Small intestine (tissue), 7 donors: ENCODE data around the gene DDX1. TPM values are rescaled to one million over a fixed set of nuclear protein-coding genes. Genes with fewer than 3 reads are reported as not detected.

Experiments used
- DNase-seq, 2 donors: peaks; one replicate each; pipeline versions ENCODE4 v3.0.0 to v3.0.0-alpha.2; 2013
- FAIRE-seq: peaks from 2 replicates; lab custom pipeline; 2012; peaks lifted over from hg19 to GRCh38; lab: Jason Lieb, UNC
- H3K27ac ChIP-seq, 3 donors: one replicate each; pipeline ENCODE4 v1.5.1; 2013; ENCODE audit warnings: low read length in 2 of 3, mild to moderate bottlenecking in 2 of 3, control low read depth in 1 of 3, inconsistent platforms in 1 of 3, low read depth in 1 of 3, moderate library complexity in 1 of 3
- H3K27me3 ChIP-seq, 3 donors: one replicate each; pipeline ENCODE4 v1.6.1; 2013; ENCODE audit warnings: low read length in 3 of 3, inconsistent platforms in 1 of 3; ENCODE audit not compliant: control insufficient read depth in 3 of 3, insufficient read depth in 3 of 3
- H3K36me3 ChIP-seq, 3 donors: one replicate each; pipeline ENCODE4 v1.6.1; 2013; ENCODE audit warnings: low read length in 3 of 3, inconsistent platforms in 1 of 3, low read depth in 1 of 3, mild to moderate bottlenecking in 1 of 3, moderate library complexity in 1 of 3; ENCODE audit not compliant: control insufficient read depth in 3 of 3, insufficient read depth in 2 of 3
- H3K4me1 ChIP-seq, 3 donors: one replicate each; pipeline ENCODE4 v1.6.1; 2013; ENCODE audit warnings: low read length in 2 of 3, inconsistent platforms in 1 of 3, low read depth in 1 of 3, mild to moderate bottlenecking in 1 of 3, moderate library complexity in 1 of 3; ENCODE audit not compliant: control insufficient read depth in 3 of 3, insufficient read depth in 2 of 3
- H3K4me3 ChIP-seq, 3 donors: one replicate each; pipeline ENCODE4 v1.5.1; 2013; ENCODE audit warnings: low read length in 3 of 3, control low read depth in 1 of 3, inconsistent platforms in 1 of 3, low read depth in 1 of 3, mild to moderate bottlenecking in 1 of 3, moderate library complexity in 1 of 3
- H3K9me3 ChIP-seq, 2 donors: one replicate each; pipeline ENCODE4 v1.6.1; 2013; ENCODE audit warnings: low read depth in 1 of 2, low read length in 1 of 2; ENCODE audit not compliant: control insufficient read depth in 2 of 2, insufficient read depth in 1 of 2
- WGBS, 3 donors: extraction: QIAGEN DNeasy Blood & Tissue Kit; methylation state at CpG; one replicate each; pipeline ENCODE4 v1.1.7; 2013; 5-methylcytosine and 5-hydroxymethylcytosine counted together
- polyA plus RNA-seq, 4 donors: library from polyadenylated mRNA; stranded (reverse) in 3 of 4; unstranded in 1 of 4; fragments of 200-250 nt in 3 of 4; fragments of 120-200 nt in 1 of 4; gene quantifications; one replicate each; pipeline versions ENCODE4 v1.2.1 to v1.2.3, GENCODE V29; 2013
- donor health status: healthy with polysubstance abuse.
- donor health status: control.
- donor health status: control.
- donor health status: Bipolar disorder and iron deficiency.
- donor health status: healthy.

Gene DDX1
- polyA plus RNA-seq, 4 donors, result 74.6 to 107 (median 79.4) TPM

DNA sequence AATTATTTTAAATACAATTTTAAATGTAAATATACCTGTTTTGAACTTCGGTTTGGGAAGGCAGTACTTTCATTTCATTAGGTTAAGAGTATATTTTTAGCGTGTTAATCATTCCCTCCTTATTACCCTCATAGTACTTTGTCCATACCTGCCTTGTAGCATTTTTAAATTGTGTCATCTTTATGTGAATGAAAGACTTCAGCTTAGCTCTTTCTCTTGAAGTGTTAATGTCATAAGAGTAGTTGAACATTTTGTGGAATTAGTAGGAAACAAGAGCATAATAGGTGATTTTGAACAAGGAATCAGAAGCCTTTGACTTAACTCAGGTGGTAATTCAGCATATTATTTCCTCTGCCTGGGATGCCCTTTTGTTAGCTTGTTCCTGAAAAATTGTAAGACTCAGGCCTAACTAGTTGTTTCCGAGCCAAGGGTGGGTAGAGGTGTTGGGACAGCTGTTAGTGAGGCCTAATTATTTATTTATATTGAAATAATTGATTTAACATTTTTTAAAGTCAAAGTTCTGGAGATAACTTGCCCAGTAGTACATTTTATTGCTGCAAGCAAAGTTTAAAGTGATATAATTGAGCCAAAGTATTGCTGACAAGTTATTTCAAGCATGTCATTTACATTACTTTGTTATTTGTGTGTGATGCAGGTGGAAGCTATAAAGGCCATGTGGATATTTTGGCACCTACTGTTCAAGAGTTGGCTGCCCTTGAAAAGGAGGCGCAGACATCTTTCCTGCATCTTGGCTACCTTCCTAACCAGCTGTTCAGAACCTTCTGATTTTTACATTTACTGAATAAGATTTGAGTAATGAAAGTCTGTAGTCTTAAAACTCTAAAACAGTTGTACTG is 38.7 kb downstream of the DDX1 start:
- Histone ChIP-seq H3K27me3 (no peaks in the 10 kb centered on the region), H3K36me3 (peaks cover 9 to 24% (median 12%) of the 10 kb centered on the region in 3 donors), H3K4me1 (no peaks in the 10 kb centered on the region), H3K9me3 (no peaks in the 10 kb centered on the region), H3K4me3 (no peak overlapping the region), H3K27ac (no peak overlapping the region)
- DNase-seq, result peak in 1 of 2 donors; percentile 12
- FAIRE-seq, result no peak
- whole genome bisulfite sequencing, 3 donors, result 67 to 84% (median 74%) methylated on average over 4 of the region's 4 CpGs

DNA sequence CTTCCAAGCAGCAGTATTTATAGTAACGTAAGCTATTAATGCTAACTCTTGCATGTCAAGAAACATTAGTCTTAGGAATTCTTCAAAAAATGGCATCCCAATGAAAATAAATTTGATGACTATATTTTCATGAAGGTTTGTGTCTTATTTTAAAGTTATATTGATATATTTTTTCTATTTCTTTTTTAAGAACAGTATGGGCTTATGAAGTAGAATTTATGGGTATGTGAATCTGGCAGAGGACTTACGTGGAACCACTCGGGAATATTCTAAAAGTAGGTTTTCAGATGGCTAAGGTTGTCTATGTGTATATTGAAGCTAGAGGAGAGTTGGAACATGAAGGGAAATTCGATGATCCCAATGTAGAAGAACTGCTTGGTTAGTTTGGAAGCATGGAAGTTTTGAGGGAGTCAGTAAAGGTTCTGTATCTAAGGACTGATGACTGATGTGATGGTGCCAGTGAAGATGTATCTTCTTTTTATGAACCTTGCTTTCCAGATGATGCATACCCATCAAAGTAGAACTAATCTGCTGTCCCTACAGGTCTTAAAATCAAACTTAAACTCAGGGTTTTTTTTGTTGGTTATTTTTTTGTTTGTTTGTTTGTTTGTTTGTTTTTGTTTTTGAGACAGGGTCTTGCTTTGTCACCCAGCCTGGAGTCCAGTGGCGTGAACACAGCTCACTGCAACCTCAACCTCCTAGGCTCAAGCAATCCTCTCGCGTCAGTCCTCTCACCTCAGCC is 39.5 kb downstream of the DDX1 start:
- FAIRE-seq, result no peak

DNA sequence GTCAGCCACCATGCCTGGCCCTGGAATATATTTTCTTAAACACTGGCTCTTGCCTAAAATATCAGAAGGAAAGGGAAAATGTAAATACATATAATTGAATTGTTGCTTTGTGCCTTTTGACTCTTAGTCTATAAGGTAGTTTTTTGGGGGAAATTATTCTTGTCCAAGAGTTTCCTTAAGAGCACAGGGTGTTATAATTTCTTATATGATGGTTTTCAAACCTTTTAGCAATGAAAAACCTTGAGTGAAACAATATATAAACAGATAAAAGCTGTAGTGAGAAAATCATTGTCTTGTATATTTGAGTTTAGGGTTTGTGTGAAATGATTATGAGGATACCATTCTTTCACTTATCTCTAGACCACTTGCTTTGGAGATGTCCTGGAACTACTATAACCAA is 40.2 kb downstream of the DDX1 start:
- Histone ChIP-seq H3K4me3 (no peak overlapping the region), H3K4me1 (peaks cover 0 to 9% (median 0%) of the 10 kb centered on the region in 3 donors), H3K9me3 (no peaks in the 10 kb centered on the region), H3K27me3 (no peaks in the 10 kb centered on the region), H3K36me3 (peaks cover 12 to 24% (median 12%) of the 10 kb centered on the region in 3 donors), H3K27ac (no peak overlapping the region)
- FAIRE-seq, result no peak
- DNase-seq, result no peak

More for the DNA sequence above, 39.5 kb downstream of the DDX1 start:
- Histone ChIP-seq H3K4me1 (peaks cover 0 to 5% (median 0%) of the 10 kb centered on the region in 3 donors), H3K9me3 (no peaks in the 10 kb centered on the region), H3K27ac (no peak overlapping the region), H3K36me3 (peaks cover 12 to 24% (median 12%) of the 10 kb centered on the region in 3 donors), H3K27me3 (no peaks in the 10 kb centered on the region), H3K4me3 (no peak overlapping the region)
- 91 to 98% (median 97%) methylated on average over 7 of the region's 7 CpGs for WGBS, 3 donors
- DNase-seq, result no peak

DNA sequence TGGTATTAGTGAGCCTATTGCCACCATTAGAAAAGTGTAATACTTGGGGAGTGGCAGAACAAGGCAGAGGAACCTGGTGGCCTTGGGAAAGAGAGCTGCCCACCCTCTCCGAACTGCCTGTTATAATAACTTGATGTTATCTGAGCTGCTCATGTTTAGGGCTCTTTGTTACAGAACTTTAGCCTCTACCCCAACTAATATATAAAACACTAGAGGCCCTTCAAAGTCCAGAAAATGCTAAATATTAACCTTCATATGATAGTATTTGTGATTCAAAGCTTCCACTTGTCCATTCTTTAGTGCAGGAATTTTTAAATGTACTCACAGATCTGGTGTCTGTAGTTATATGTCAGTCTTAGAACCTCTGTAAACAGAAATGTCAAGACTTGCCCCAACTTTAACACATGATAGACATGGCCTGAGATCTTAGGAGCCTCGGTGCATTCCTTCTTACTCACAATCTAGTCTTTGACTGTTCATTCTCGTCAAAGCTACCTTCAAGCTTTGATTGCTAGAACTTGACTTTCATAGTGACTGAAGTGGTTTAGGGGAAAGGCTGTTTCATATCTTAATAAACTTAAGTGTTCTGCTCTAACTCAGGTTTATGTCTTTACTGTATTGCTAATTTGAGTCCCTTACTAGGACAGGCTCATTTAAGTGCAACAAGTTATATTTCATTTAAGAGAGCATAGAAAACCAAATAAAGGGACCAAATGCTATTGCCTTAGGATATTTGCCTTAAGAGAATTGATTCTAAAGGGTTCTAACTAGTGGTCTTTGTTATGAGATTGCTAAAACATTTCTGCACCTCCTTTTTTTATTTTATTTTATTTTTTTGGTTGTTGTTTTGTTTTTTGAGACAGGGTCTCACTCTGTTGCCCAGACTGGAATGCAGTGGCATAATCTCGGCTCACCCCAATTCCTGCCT is 41.6 kb downstream of the DDX1 start:
- H3K27ac ChIP-seq, result no peak overlapping the region
- DNase-seq (peak in 1 of 2 donors; percentile 33), FAIRE-seq (no peak)
- H3K4me3 ChIP-seq, result no peak overlapping the region
- no peaks in the 10 kb centered on the region for H3K9me3 ChIP-seq
- H3K36me3 ChIP-seq, result peaks cover 12 to 24% (median 12%) of the 10 kb centered on the region in 3 donors
- H3K27me3 ChIP-seq, result no peaks in the 10 kb centered on the region
- peaks cover 0 to 14% (median 0%) of the 10 kb centered on the region in 3 donors for H3K4me1 ChIP-seq
- WGBS, 3 donors, result 78 to 81% (median 78%) methylated on average over 4 of the region's 4 CpGs

DNA sequence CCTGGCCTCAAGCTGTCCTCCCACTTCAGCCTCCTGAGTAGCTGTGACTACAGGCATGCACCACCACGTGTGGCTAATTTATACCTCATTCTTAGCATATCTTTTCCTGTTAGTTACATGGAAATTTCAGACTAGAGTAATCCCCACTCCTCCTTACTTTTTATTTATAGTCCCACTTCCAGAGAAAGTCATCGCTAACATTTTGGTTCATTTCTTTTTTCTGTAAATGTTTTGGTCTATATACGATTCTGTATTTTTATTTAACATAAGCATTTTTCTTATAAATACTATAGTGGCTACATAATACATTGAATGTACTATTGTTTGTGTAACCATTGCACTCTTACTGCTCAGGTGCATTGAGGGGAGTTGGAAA is 42.3 kb downstream of the DDX1 start:
- Histone ChIP-seq H3K27ac (no peak overlapping the region), H3K4me3 (no peak overlapping the region), H3K9me3 (no peaks in the 10 kb centered on the region), H3K4me1 (peaks cover 0 to 14% (median 0%) of the 10 kb centered on the region in 3 donors), H3K36me3 (peaks cover 12 to 24% (median 12%) of the 10 kb centered on the region in 3 donors), H3K27me3 (no peaks in the 10 kb centered on the region)
- no peak for DNase-seq
- 76 to 85% (median 83%) methylated on average over 3 of the region's 3 CpGs for WGBS, 3 donors
- no peak for FAIRE-seq

DNA sequence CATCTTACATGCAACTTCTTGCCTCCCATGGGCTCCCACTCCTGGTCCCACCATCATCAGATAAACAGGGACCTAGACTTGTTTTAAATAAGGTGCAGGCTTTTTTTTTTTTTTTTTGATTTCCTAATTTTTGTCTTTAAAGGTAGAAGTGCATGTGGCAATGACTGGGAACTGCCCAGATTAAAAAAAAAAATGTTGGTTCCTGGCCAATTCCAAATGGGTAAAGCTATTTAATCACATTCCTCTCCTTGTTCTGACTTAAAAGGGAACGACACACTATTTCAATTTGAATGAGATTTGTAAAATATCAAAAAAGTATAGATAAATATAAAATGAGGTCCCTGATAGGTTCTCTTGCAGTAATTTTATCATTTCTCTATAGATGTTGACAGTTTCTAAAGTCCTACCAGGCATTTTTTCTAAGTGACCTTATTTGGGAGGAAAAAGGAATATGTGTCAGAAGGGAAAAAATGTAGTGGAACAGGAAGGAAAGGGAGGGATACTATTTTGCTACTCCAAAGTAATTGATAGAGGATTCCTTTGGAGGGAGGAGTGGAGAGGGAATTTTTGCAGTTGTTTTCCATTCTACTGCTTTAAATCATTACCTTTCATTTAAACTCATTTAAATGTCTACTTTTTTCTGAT is 43.3 kb downstream of the DDX1 start:
- H3K4me1 ChIP-seq, result peaks cover 0 to 14% (median 0%) of the 10 kb centered on the region in 3 donors
- WGBS, 3 donors, result 69 to 72% (median 72%) methylated on average over 1 of the region's 1 CpG
- H3K27ac ChIP-seq, result no peak overlapping the region
- H3K36me3 ChIP-seq, result peaks cover 10 to 20% (median 12%) of the 10 kb centered on the region in 3 donors
- H3K4me3 ChIP-seq, result no peak overlapping the region
- FAIRE-seq, result no peak
- no peaks in the 10 kb centered on the region for H3K27me3 ChIP-seq
- no peaks in the 10 kb centered on the region for H3K9me3 ChIP-seq
- no peak for DNase-seq

DNA sequence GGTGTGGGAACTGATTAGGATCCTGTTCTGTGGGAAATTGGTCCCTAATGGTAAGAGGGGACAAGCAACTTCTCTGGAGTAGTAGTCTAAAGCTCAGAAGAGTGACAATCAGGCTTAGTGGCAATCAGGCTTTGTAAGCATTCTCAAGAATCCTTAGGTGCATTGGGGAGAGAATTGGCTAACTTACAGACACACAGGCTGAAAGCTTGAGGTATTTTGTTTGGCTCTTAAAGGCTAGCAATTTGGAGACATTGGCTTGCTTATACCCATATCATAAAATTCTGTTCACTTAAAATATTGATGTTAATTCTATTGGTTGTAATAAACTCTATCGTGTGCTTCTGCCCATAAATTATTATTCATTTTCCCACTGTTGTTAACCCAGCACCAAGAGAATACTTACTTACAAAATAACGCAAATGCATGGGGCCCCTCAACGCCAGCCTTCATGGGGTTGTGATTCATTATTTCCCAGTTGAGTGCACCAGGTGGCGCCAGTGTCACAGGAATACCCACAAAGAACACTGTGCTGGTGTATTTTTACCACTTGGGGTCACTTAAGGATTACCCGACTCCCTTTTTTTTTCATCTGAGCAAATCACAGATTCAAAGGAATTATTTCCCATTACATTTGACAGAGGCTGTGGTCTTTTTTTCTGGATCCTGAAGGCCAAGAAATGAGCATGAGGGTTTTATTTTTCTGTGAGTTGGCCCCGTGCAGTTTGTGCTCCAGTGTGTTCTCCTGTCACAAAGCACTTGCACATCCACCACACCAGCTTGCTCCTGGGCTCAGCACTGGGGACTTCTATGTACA is 45.5 kb downstream of the DDX1 start:
- DNase-seq (peak; percentile 66 to 86), FAIRE-seq (no peak)
- Histone ChIP-seq H3K9me3 (peaks cover 0 to 3% of the 10 kb centered on the region in 2 donors), H3K27ac (no peak overlapping the region), H3K27me3 (no peaks in the 10 kb centered on the region), H3K36me3 (peaks cover 3 to 11% (median 7%) of the 10 kb centered on the region in 3 donors), H3K4me1 (peaks cover 0 to 14% (median 0%) of the 10 kb centered on the region in 3 donors), H3K4me3 (no peak overlapping the region)
- 7 to 10% (median 9%) methylated on average over 6 of the region's 6 CpGs for WGBS, 3 donors
